Inferior parietal cortex (tissue), 1 donor: ENCODE measurements around the gene GLT8D1.
"Not testable (repeated sequence)": the region's sequence is repeated elsewhere in the genome, so short reads cannot be mapped to it uniquely, and the experiment has no call there.

Experiments used
- DNase-seq: peaks from one replicate; pipeline ENCODE4 v3.0.0-alpha.2; 2016; ENCODE audit errors: extremely low spot score

GLT8D1 gene

GRCh38 chr3:52681596-52681995 is 24.0 kb downstream of the GLT8D1 start:
- no peak for DNase-seq

GRCh38 chr3:52679811-52680210 is 25.8 kb downstream of the GLT8D1 start:
- no peak for DNase-seq

- no peak for DNase-seq
Measured at GRCh38 chr3:52679199-52679538, 26.4 kb downstream of the GLT8D1 start.

GRCh38 chr3:52678265-52679198 is 27.1 kb downstream of the GLT8D1 start:
- DNase-seq: no peak

GRCh38 chr3:52676201-52676600 is 29.4 kb downstream of the GLT8D1 start:
- not testable (repeated sequence) for DNase-seq

GRCh38 chr3:52671676-52672075 is 33.9 kb downstream of the GLT8D1 start:
- no peak for DNase-seq

- no peak for DNase-seq
Measured at GRCh38 chr3:52670621-52671521, 34.7 kb downstream of the GLT8D1 start.

- no peak for DNase-seq
Measured at GRCh38 chr3:52663098-52663497, 42.5 kb downstream of the GLT8D1 start.

- no peak for DNase-seq
Measured at GRCh38 chr3:52660046-52660445, 45.5 kb downstream of the GLT8D1 start.

GRCh38 chr3:52655895-52656294 is 49.7 kb downstream of the GLT8D1 start:
- no peak for DNase-seq

GRCh38 chr3:52651592-52651991 is 54.0 kb downstream of the GLT8D1 start:
- DNase-seq: no peak

GRCh38 chr3:52650439-52650838 is 55.2 kb downstream of the GLT8D1 start:
- DNase-seq: no peak

GRCh38 chr3:52649461-52650210 is 56.0 kb downstream of the GLT8D1 start:
- no peak for DNase-seq

- DNase-seq: no peak
Measured at GRCh38 chr3:52645549-52645948, 60.0 kb downstream of the GLT8D1 start.
